H9 (cell line): ENCODE results near the gene KIR3DL2. TPM values are rescaled to one million over a fixed set of nuclear protein-coding genes. Genes with fewer than 3 reads are reported as not detected.

Experiments
- DNase-seq: peaks from one replicate; pipeline ENCODE4 v3.0.0-alpha.2; 2017
- H2AFZ ChIP-seq: one replicate; pipeline ENCODE4 v1.6.1; 2013; ENCODE audit warnings: mild to moderate bottlenecking, low read length, control low read depth, moderate library complexity
- H2AK5ac ChIP-seq: 2 replicates; pipeline ENCODE4 v1.6.1; 2013; ENCODE audit warnings: low read length, control low read depth, mixed read lengths; ENCODE audit not compliant: insufficient read length
- H2BK120ac ChIP-seq: one replicate; pipeline ENCODE4 v1.6.1; 2013; ENCODE audit warnings: low read depth, mild to moderate bottlenecking, low read length, control low read depth, inconsistent platforms; ENCODE audit not compliant: poor library complexity, severe bottlenecking
- H2BK12ac ChIP-seq: 2 replicates; pipeline ENCODE4 v1.6.1; 2013; ENCODE audit warnings: low read length, control low read depth, mixed read lengths, low read depth; ENCODE audit not compliant: insufficient read length
- H2BK15ac ChIP-seq: 2 replicates; pipeline ENCODE4 v1.6.1; 2013; ENCODE audit warnings: low read depth, low read length, control low read depth
- H2BK20ac ChIP-seq: one replicate; pipeline ENCODE4 v1.6.1; 2013; ENCODE audit warnings: low read depth, mild to moderate bottlenecking, low read length, control low read depth, inconsistent platforms; ENCODE audit not compliant: poor library complexity, severe bottlenecking
- H2BK5ac ChIP-seq: 2 replicates; pipeline ENCODE4 v1.6.1; 2013; ENCODE audit warnings: low read length, control low read depth, mixed read lengths; ENCODE audit not compliant: insufficient read length
- H3K14ac ChIP-seq: 2 replicates; pipeline ENCODE4 v1.6.1; 2013; ENCODE audit warnings: low read length, control low read depth; ENCODE audit not compliant: insufficient read depth
- H3K18ac ChIP-seq: 2 replicates; pipeline ENCODE4 v1.6.1; 2013; ENCODE audit warnings: low read depth, mild to moderate bottlenecking, mixed read lengths, low read length, control low read depth; ENCODE audit not compliant: insufficient read length
- H3K23ac ChIP-seq: 2 replicates; pipeline ENCODE4 v1.6.1; 2013; ENCODE audit warnings: low read length, control low read depth, mixed read lengths, low read depth; ENCODE audit not compliant: insufficient read length
- H3K23me2 ChIP-seq: 2 replicates; pipeline ENCODE4 v1.6.1; 2013; ENCODE audit warnings: low read depth, mild to moderate bottlenecking, mixed read lengths, low read length, control low read depth; ENCODE audit not compliant: insufficient read length, poor library complexity, severe bottlenecking
- H3K27ac ChIP-seq: 2 replicates; pipeline ENCODE4 v1.5.1; 2013; ENCODE audit warnings: low read length, control low read depth, mixed read lengths, low read depth; ENCODE audit not compliant: insufficient read length
- H3K27me3 ChIP-seq: 2 replicates; pipeline ENCODE4 v1.6.1; 2013; ENCODE audit warnings: low read length, control low read depth, inconsistent platforms; ENCODE audit not compliant: insufficient read depth
- H3K4ac ChIP-seq: 2 replicates; pipeline ENCODE4 v1.6.1; 2013; ENCODE audit warnings: low read depth, mild to moderate bottlenecking, control low read depth, inconsistent platforms, low read length, moderate library complexity
- H3K4me1 ChIP-seq: 2 replicates; pipeline ENCODE4 v1.6.1; 2013; ENCODE audit warnings: low read length, control low read depth, inconsistent platforms; ENCODE audit not compliant: insufficient read depth
- H3K4me2 ChIP-seq: 2 replicates; pipeline ENCODE4 v1.6.1; 2013; ENCODE audit warnings: low read length, control low read depth, mixed read lengths; ENCODE audit not compliant: insufficient read length, insufficient read depth
- H3K56ac ChIP-seq: 2 replicates; pipeline ENCODE4 v1.6.1; 2013; ENCODE audit warnings: low read depth, mild to moderate bottlenecking, mixed read lengths, low read length, control low read depth; ENCODE audit not compliant: insufficient read length
- H3K79me1 ChIP-seq: 2 replicates; pipeline ENCODE4 v1.6.1; 2013; ENCODE audit warnings: low read depth, mild to moderate bottlenecking, moderate library complexity, low read length, control low read depth, inconsistent platforms; ENCODE audit not compliant: insufficient read depth, poor library complexity, severe bottlenecking
- H3K79me2 ChIP-seq: 2 replicates; pipeline ENCODE4 v1.6.1; 2013; ENCODE audit warnings: low read length, control low read depth, inconsistent platforms; ENCODE audit not compliant: insufficient read depth
- H3K9ac ChIP-seq: 2 replicates; pipeline ENCODE4 v1.6.1; 2013; ENCODE audit warnings: low read length, control low read depth, mixed read lengths; ENCODE audit not compliant: insufficient read length; ENCODE audit errors: extremely low read depth
- H3K9me3 ChIP-seq: one replicate; pipeline ENCODE4 v1.6.1; 2013; ENCODE audit warnings: low read depth, low read length, inconsistent platforms; ENCODE audit not compliant: control insufficient read depth
- H3T11ph ChIP-seq: one replicate; pipeline ENCODE4 v1.6.1; 2013; ENCODE audit warnings: mild to moderate bottlenecking, low read length, control low read depth, inconsistent platforms
- H4K20me1 ChIP-seq: one replicate; pipeline ENCODE4 v1.6.1; 2013; ENCODE audit not compliant: control insufficient read depth, insufficient read length, insufficient read depth
- H4K5ac ChIP-seq: 2 replicates; pipeline ENCODE4 v1.6.1; 2013; ENCODE audit warnings: low read depth, mild to moderate bottlenecking, mixed read lengths, low read length, control low read depth; ENCODE audit not compliant: insufficient read length
- H4K8ac ChIP-seq: replicated peaks from 2 replicates; pipeline ENCODE4 v1.6.1; 2013; ENCODE audit warnings: low read length, control low read depth, mixed read lengths, low read depth; ENCODE audit not compliant: insufficient read length
- H4K91ac ChIP-seq: 2 replicates; pipeline ENCODE4 v1.6.1; 2013; ENCODE audit warnings: low read depth, mild to moderate bottlenecking, moderate library complexity, mixed read lengths, low read length, control low read depth; ENCODE audit not compliant: insufficient read length
- H3K27ac Mint-ChIP-seq, 3 experiments: 2 replicates in 2 of 3; 3 replicates in 1 of 3; pipeline ENCODE4 v1.8.0; 2020 to 2021; ENCODE audit warnings: mixed read lengths in 3 of 3, mild to moderate bottlenecking in 1 of 3, moderate library complexity in 1 of 3
- H3K27me3 Mint-ChIP-seq: 2 replicates; pipeline ENCODE4 v1.8.0; 2021; ENCODE audit warnings: low read depth, mild to moderate bottlenecking, moderate library complexity, mixed read lengths
- H3K36me3 Mint-ChIP-seq, 3 experiments: 2 replicates in 2 of 3; 3 replicates in 1 of 3; pipeline ENCODE4 v1.8.0; 2020 to 2021; ENCODE audit warnings: low read depth in 3 of 3, mixed read lengths in 3 of 3; ENCODE audit not compliant: insufficient read depth in 1 of 3
- H3K4me1 Mint-ChIP-seq, 2 experiments: 2 replicates each; pipeline ENCODE4 v1.8.0; 2020; ENCODE audit warnings: mixed read lengths in 2 of 2
- H3K4me3 Mint-ChIP-seq, 2 experiments: 2 replicates in 1 of 2; 3 replicates in 1 of 2; pipeline ENCODE4 v1.8.0; 2020 to 2021; ENCODE audit warnings: mild to moderate bottlenecking in 2 of 2, mixed read lengths in 2 of 2, moderate library complexity in 1 of 2
- H3K9me3 Mint-ChIP-seq, 2 experiments: 2 replicates in 1 of 2; 3 replicates in 1 of 2; pipeline ENCODE4 v1.8.0; 2020; ENCODE audit warnings: mild to moderate bottlenecking in 2 of 2, mixed read lengths in 2 of 2, moderate library complexity in 1 of 2
- WGBS: extraction: QIAGEN DNeasy Blood & Tissue Kit; methylation state at CpG from one replicate; pipeline ENCODE4 v1.1.7; 2013; ENCODE audit warnings: missing lambda C conversion rate, low lambda C conversion rate, mixed read lengths; ENCODE audit not compliant: insufficient read length; ENCODE audit errors: extremely low coverage; 5-methylcytosine and 5-hydroxymethylcytosine counted together
- total RNA-seq: library from RNA; stranded (reverse); gene quantifications from 2 replicates; pipeline ENCODE4 v1.2.1, GENCODE V29; 2021
- TF ChIP-seq, protein P1 (sequence below): fragments of 200-600 bp; sonication (generic); conservative IDR thresholded peaks from 3 replicates; pipeline ENCODE4 v1.8.0; 2021; ENCODE audit warnings: antibody characterized with exemption, mild to moderate bottlenecking

Gene KIR3DL2
- total RNA-seq, 1 experiment from 2014 or later, result not detected

DNA sequence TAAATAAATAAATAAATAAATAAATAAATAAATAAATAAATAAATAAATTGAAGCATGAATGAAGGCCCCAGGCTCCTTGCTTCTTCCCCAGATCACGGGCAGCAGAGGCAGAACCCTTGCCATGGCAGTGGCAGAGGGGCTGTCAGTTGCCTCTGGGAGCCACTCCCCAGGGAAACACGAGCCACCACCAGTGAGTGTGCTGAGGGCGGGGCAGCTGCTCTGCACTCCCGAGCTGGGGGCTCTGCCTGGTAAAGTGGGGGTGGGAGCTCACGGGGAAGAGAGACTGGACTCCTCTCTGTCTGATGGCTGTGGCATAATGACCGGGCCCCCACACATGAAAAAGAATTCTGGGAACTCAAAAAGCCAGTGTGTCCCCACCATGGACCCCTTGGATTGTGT lies 31.6 kb downstream of the KIR3DL2 start:
- Histone ChIP-seq H4K20me1 (no peaks in the 10 kb centered on the region), H3K9ac (no peak overlapping the region)

More for the DNA sequence above, 31.6 kb downstream of the KIR3DL2 start:
- H3K4me3 Mint-ChIP-seq, result no peak overlapping the region
- TF ChIP-seq, protein P1, sequence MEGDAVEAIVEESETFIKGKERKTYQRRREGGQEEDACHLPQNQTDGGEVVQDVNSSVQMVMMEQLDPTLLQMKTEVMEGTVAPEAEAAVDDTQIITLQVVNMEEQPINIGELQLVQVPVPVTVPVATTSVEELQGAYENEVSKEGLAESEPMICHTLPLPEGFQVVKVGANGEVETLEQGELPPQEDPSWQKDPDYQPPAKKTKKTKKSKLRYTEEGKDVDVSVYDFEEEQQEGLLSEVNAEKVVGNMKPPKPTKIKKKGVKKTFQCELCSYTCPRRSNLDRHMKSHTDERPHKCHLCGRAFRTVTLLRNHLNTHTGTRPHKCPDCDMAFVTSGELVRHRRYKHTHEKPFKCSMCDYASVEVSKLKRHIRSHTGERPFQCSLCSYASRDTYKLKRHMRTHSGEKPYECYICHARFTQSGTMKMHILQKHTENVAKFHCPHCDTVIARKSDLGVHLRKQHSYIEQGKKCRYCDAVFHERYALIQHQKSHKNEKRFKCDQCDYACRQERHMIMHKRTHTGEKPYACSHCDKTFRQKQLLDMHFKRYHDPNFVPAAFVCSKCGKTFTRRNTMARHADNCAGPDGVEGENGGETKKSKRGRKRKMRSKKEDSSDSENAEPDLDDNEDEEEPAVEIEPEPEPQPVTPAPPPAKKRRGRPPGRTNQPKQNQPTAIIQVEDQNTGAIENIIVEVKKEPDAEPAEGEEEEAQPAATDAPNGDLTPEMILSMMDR, result no peak
- Histone ChIP-seq H2AFZ (no peak overlapping the region), H3K27ac (no peak overlapping the region), H2BK5ac (no peak overlapping the region), H2BK120ac (no peak overlapping the region), H3K23ac (no peak overlapping the region), H3K4ac (no peak overlapping the region), H2BK12ac (no peak overlapping the region), H3K27me3 (no peaks in the 10 kb centered on the region), H2AK5ac (no peak overlapping the region), H3K23me2 (no peaks in the 10 kb centered on the region), H3K56ac (no peak overlapping the region), H3K79me1 (no peaks in the 10 kb centered on the region), H4K5ac (no peak overlapping the region), H2BK15ac (no peak overlapping the region), H3K79me2 (no peaks in the 10 kb centered on the region), H2BK20ac (no peak overlapping the region), H3K9me3 (no peaks in the 10 kb centered on the region), H3K18ac (no peak overlapping the region), H4K8ac (no peak overlapping the region), H3K14ac (no peak overlapping the region), H4K91ac (no peak overlapping the region), H3T11ph (no peak overlapping the region), H3K4me1 (no peaks in the 10 kb centered on the region), H3K4me2 (no peak overlapping the region)
- H3K9me3 Mint-ChIP-seq, result peaks cover 15 to 93% of the 10 kb centered on the region in 2 experiments
- peaks cover 0 to 10% of the 10 kb centered on the region in 2 experiments; a peak in 2 of 4 replicates for H3K4me1 Mint-ChIP-seq
- WGBS, result no CpG with 5 or more reads among the region's 6 CpGs
- no peak overlapping the region for H3K27ac Mint-ChIP-seq
- DNase-seq, result no peak
- peaks cover 38% of the 10 kb centered on the region for H3K27me3 Mint-ChIP-seq
- peaks cover 0 to 5% (median 0%) of the 10 kb centered on the region in 3 experiments; a peak in 3 of 7 replicates for H3K36me3 Mint-ChIP-seq
